Loucy (cell line): Measurements from ENCODE around the gene UMODL1.

ENCODE experiments used
- H2AFZ ChIP-seq: fragments of 200-600 bp; sonication (generic); 2 replicates; pipeline ENCODE4 v1.6.0; 2016; ENCODE audit warnings: antibody characterized with exemption, mild to moderate bottlenecking, low read length, moderate library complexity
- H3F3A ChIP-seq: fragments of 200-600 bp; 2 replicates; pipeline ENCODE4 v1.6.0; 2016; ENCODE audit warnings: antibody characterized with exemption, low read depth, mild to moderate bottlenecking
- H3K27me3 ChIP-seq: fragments of 200-600 bp; sonication (generic); 2 replicates; pipeline ENCODE4 v1.6.1; 2014; ENCODE audit warnings: low read length, mild to moderate bottlenecking; ENCODE audit not compliant: insufficient read depth, poor library complexity, severe bottlenecking
- H3K36me3 ChIP-seq: fragments of 200-600 bp; sonication (generic); 2 replicates; pipeline ENCODE4 v1.6.1; 2016; ENCODE audit warnings: low read length; ENCODE audit not compliant: insufficient read depth
- H3K4me1 ChIP-seq: fragments of 200-600 bp; sonication (generic); 2 replicates; pipeline ENCODE4 v1.5.1; 2014; ENCODE audit warnings: low read length, mild to moderate bottlenecking; ENCODE audit not compliant: insufficient read depth, poor library complexity, severe bottlenecking
- H3K4me2 ChIP-seq: fragments of 200-600 bp; sonication (generic); 2 replicates; pipeline ENCODE4 v1.6.0; 2014; ENCODE audit warnings: antibody characterized with exemption, low read length, low read depth, mild to moderate bottlenecking; ENCODE audit not compliant: poor library complexity, severe bottlenecking
- H3K4me3 ChIP-seq: fragments of 200-600 bp; sonication (generic); 2 replicates; pipeline ENCODE4 v1.5.1; 2014; ENCODE audit warnings: low read length, mild to moderate bottlenecking, mixed read lengths; ENCODE audit not compliant: poor library complexity, severe bottlenecking
- H3K79me2 ChIP-seq: fragments of 200-600 bp; sonication (generic); 2 replicates; pipeline ENCODE4 v1.6.1; 2014; ENCODE audit warnings: low read length; ENCODE audit not compliant: insufficient read depth
- H3K9ac ChIP-seq: fragments of 200-600 bp; sonication (generic); 2 replicates; pipeline ENCODE4 v1.6.0; 2014; ENCODE audit warnings: mild to moderate bottlenecking, low read depth, low read length, moderate library complexity; ENCODE audit not compliant: poor library complexity, severe bottlenecking
- H3K9me2 ChIP-seq: fragments of 200-600 bp; sonication (generic); replicated peaks from 2 replicates; pipeline ENCODE4 v1.6.1; 2016; ENCODE audit warnings: low read depth, low read length, mixed read lengths
- H3K9me3 ChIP-seq: fragments of 200-600 bp; sonication (generic); 2 replicates; pipeline ENCODE4 v1.6.1; 2014; ENCODE audit warnings: mild to moderate bottlenecking, antibody characterized with exemption, low read length, low read depth; ENCODE audit not compliant: insufficient read depth
- H4K20me1 ChIP-seq: fragments of 200-600 bp; sonication (generic); 2 replicates; pipeline ENCODE4 v1.6.0; 2014; ENCODE audit warnings: antibody characterized with exemption, low read length, mild to moderate bottlenecking; ENCODE audit not compliant: insufficient read depth, poor library complexity, severe bottlenecking
- CTCF ChIP-seq: fragments of 200-600 bp; sonication (generic); conservative IDR thresholded peaks from 2 replicates; pipeline ENCODE4 v1.5.1; 2014; ENCODE audit warnings: mild to moderate bottlenecking, antibody characterized with exemption, low read length
- EZH2phosphoT487 ChIP-seq: fragments of 200-600 bp; IDR thresholded peaks from 2 replicates; pipeline ENCODE4 v1.6.1; 2018; ENCODE audit warnings: antibody characterized with exemption, mild to moderate bottlenecking, moderate library complexity, borderline replicate concordance

Gene UMODL1

GRCh38 chr21:42109473-42109872 is 38.4 kb downstream of the UMODL1 start:
- Histone ChIP-seq H3K4me1 (peaks cover 63% of the 10 kb centered on the region), H3F3A (peaks cover 6% of the 10 kb centered on the region), H3K36me3 (no peaks in the 10 kb centered on the region), H3K9me2 (no peaks in the 10 kb centered on the region), H3K4me3 (no peak overlapping the region), H4K20me1 (no peaks in the 10 kb centered on the region), H2AFZ (no peak overlapping the region), H3K79me2 (peaks cover 11% of the 10 kb centered on the region; the same call in 1 of the 2 replicates), H3K9me3 (no peaks in the 10 kb centered on the region), H3K27me3 (no peaks in the 10 kb centered on the region), H3K9ac (no peak overlapping the region), H3K4me2 (no peak overlapping the region)
- TF ChIP-seq CTCF: no peak
- no peak for TF ChIP-seq EZH2phosphoT487

GRCh38 chr21:42109873-42110525 is 38.9 kb downstream of the UMODL1 start:
- no peak overlapping the region for H2AFZ ChIP-seq
- H3K9ac ChIP-seq: no peak overlapping the region
- H4K20me1 ChIP-seq: no peaks in the 10 kb centered on the region
- H3K9me3 ChIP-seq: no peaks in the 10 kb centered on the region
- H3K4me3 ChIP-seq: no peak overlapping the region
- peaks cover 63% of the 10 kb centered on the region for H3K4me1 ChIP-seq
- no peaks in the 10 kb centered on the region for H3K9me2 ChIP-seq
- H3K4me2 ChIP-seq: no peak overlapping the region
- H3K27me3 ChIP-seq: no peaks in the 10 kb centered on the region
- H3F3A ChIP-seq: peaks cover 6% of the 10 kb centered on the region
- no peaks in the 10 kb centered on the region for H3K36me3 ChIP-seq
- no peak for TF ChIP-seq EZH2phosphoT487
- no peak for TF ChIP-seq CTCF
- peaks cover 11% of the 10 kb centered on the region; the same call in 1 of the 2 replicates for H3K79me2 ChIP-seq

GRCh38 chr21:42110691-42111469 is 39.8 kb downstream of the UMODL1 start:
- H3K79me2 ChIP-seq: peaks cover 11% of the 10 kb centered on the region; the same call in 1 of the 2 replicates
- no peaks in the 10 kb centered on the region for H3K9me2 ChIP-seq
- H3K36me3 ChIP-seq: no peaks in the 10 kb centered on the region
- H3K9ac ChIP-seq: no peak overlapping the region
- H3K27me3 ChIP-seq: no peaks in the 10 kb centered on the region
- H3K4me2 ChIP-seq: no peak overlapping the region
- no peak for TF ChIP-seq EZH2phosphoT487
- no peak for TF ChIP-seq CTCF
- H2AFZ ChIP-seq: no peak overlapping the region
- H3F3A ChIP-seq: peaks cover 6% of the 10 kb centered on the region
- peaks cover 59% of the 10 kb centered on the region for H3K4me1 ChIP-seq
- H3K4me3 ChIP-seq: no peak overlapping the region
- no peaks in the 10 kb centered on the region for H3K9me3 ChIP-seq
- no peaks in the 10 kb centered on the region for H4K20me1 ChIP-seq
